Measurements from ENCODE around the gene LSAMP.

LSAMP gene

DNA sequence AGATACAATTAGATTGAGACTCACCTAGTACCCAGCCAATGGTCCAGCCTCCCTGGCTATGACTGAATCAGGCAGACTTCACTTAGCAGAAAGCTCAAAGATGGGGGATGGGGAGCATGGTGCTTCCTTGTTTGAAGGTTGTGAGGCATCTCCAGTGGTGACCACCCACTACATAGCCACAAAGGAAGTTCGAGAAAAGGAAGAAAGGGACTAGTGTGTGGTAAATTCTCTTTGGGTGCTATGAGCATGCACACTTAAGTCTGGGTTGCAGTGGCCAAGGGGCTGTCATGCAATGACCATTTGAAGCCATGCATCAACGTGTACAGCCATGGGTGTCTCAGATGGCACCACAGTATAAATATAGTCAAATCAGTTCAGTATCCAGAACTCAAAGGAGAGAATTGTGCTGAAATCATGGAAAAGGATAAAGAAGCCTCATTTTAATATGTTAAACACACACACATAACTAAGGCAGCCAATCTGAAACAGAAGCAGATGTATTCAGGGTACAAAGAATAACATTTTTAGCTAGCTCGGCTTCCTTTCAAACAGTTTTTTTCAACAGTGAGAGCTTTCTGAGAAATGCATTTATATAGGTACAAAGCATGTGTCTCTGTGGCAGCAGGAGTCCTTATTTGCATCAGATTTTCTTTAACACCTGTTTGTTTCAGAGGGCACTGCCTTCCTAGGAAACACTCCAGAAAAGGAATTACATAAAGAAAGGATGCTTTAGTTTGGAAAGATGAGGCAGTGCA is 546.5 kb downstream of the LSAMP start:
- H3K27ac Mint-ChIP-seq: no peak overlapping the region
- H3K4me3 Mint-ChIP-seq: no peak overlapping the region
- no peaks in the 10 kb centered on the region for H3K36me3 Mint-ChIP-seq (ENCODE audit: insufficient read depth)
- no peak for ATAC-seq (replicated peaks)
- H3K4me1 Mint-ChIP-seq (ENCODE audit: low read depth in 2 of 2): no peaks in the 10 kb centered on the region
- H3K27me3 Mint-ChIP-seq: peaks cover 8 to 23% of the 10 kb centered on the region in 2 donors
- no peak for DNase-seq
- H3K9me3 Mint-ChIP-seq: peaks cover 2 to 6% of the 10 kb centered on the region in 2 donors

DNA sequence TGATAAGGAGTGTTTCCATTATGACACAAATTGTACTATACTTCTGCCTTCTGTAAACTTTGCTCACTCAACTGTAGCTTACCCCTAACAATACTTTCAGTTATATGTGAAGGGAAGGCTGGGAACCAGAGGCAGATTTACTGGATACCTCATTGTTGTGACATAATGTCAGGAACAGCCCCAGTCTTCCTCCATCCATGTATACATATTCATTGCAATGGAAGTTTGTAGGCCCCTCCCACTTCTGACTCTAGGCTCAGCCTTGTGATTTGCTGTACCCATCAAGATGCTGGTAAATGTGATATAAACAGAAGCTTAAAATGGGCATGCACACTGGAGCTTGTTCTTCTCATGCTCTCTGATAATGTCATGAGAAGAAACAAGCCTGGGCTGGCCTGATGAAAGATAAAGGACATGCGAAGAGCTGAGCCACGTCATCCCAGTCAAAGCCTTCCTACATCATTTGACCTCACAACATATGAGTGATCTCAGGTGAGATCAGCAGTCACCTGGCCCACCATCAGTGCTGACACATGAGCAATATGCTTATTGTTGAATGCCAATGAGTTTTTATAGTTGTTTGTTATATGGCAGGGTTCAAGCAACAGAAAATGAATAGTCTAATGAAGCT is 554.2 kb downstream of the LSAMP start:
- H3K36me3 Mint-ChIP-seq (ENCODE audit: insufficient read depth): no peaks in the 10 kb centered on the region
- H3K27me3 Mint-ChIP-seq: peaks cover 5 to 11% of the 10 kb centered on the region in 2 donors
- no peaks in the 10 kb centered on the region for H3K4me1 Mint-ChIP-seq (ENCODE audit: low read depth in 2 of 2)
- H3K27ac Mint-ChIP-seq: no peak overlapping the region
- no peak for DNase-seq
- peaks cover 0 to 2% of the 10 kb centered on the region in 2 donors for H3K9me3 Mint-ChIP-seq
- H3K4me3 Mint-ChIP-seq: no peak overlapping the region
- no peak for ATAC-seq (replicated peaks)

DNA sequence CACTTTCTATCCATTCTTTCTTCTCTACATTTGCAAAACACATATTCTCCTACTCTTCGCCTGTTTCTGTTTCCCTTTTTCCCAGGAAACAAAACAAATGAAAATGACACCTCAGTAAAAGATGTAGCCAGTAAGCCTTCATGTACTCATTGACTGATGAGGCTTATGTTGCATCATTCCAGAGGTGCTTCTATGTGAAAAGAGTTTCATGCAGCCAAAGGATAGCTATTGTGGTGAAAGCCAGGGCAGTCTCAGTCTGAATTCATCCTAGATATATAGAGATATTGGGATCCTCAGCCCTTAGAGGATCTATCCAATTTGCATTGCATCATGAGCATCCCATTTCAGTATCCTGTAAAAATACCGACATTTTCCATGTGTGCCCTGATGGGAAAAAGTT is 554.7 kb downstream of the LSAMP start:
- DNase-seq: no peak
- no peak overlapping the region for H3K27ac Mint-ChIP-seq
- H3K4me3 Mint-ChIP-seq: no peak overlapping the region
- H3K4me1 Mint-ChIP-seq (ENCODE audit: low read depth in 2 of 2): no peaks in the 10 kb centered on the region
- no peaks in the 10 kb centered on the region for H3K36me3 Mint-ChIP-seq (ENCODE audit: insufficient read depth)
- peaks cover 0 to 2% of the 10 kb centered on the region in 2 donors for H3K9me3 Mint-ChIP-seq
- H3K27me3 Mint-ChIP-seq: peaks cover 5 to 11% of the 10 kb centered on the region in 2 donors
- ATAC-seq (replicated peaks): no peak

DNA sequence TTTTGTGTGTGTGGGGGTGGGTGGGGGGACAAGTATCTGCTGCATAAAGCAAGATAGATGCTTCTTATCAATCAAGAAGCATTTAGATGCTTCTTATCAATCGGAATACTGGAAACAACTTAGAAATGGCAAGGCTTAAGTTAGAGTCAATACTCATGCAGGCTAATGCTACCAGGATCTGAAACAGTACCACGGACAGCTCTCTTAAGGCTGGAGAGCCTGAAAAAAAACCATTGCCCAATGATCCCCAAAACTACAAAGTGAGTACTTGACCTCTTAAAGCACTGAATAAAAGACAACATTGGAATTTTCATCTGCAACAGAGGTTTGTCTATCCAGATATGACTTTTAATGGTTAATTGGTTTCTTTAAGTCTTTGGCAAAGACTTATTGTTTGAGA is 559.7 kb downstream of the LSAMP start:
- DNase-seq: no peak
- Mint-ChIP-seq H3K9me3 (peaks cover 0 to 2% of the 10 kb centered on the region in 2 donors), H3K4me1 (ENCODE audit: low read depth in 2 of 2) (no peaks in the 10 kb centered on the region), H3K4me3 (no peak overlapping the region), H3K27me3 (peaks cover 11 to 16% of the 10 kb centered on the region in 2 donors), H3K36me3 (ENCODE audit: insufficient read depth) (no peaks in the 10 kb centered on the region), H3K27ac (no peak overlapping the region)
- ATAC-seq (replicated peaks): no peak

DNA sequence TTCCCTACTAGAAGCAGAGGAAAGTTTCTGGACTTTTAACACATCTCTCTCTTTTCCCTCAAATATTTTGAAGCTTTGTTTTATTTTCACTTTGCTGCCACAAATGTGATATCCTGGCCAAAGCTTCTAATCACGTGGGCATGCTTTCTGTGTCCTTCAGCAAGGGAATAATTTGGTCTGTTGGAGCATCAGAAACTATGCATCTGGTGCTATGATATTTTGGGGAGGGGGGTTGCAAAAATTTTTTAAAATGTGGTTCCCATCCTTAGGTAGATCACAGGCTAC is 567.7 kb downstream of the LSAMP start:
- H3K27ac Mint-ChIP-seq: no peak overlapping the region
- H3K4me1 Mint-ChIP-seq (ENCODE audit: low read depth in 2 of 2): no peaks in the 10 kb centered on the region
- H3K4me3 Mint-ChIP-seq: no peak overlapping the region
- DNase-seq: no peak
- H3K27me3 Mint-ChIP-seq: peaks cover 2 to 3% of the 10 kb centered on the region in 2 donors
- H3K36me3 Mint-ChIP-seq (ENCODE audit: insufficient read depth): no peaks in the 10 kb centered on the region
- no peaks in the 10 kb centered on the region for H3K9me3 Mint-ChIP-seq
- ATAC-seq (replicated peaks): no peak

DNA sequence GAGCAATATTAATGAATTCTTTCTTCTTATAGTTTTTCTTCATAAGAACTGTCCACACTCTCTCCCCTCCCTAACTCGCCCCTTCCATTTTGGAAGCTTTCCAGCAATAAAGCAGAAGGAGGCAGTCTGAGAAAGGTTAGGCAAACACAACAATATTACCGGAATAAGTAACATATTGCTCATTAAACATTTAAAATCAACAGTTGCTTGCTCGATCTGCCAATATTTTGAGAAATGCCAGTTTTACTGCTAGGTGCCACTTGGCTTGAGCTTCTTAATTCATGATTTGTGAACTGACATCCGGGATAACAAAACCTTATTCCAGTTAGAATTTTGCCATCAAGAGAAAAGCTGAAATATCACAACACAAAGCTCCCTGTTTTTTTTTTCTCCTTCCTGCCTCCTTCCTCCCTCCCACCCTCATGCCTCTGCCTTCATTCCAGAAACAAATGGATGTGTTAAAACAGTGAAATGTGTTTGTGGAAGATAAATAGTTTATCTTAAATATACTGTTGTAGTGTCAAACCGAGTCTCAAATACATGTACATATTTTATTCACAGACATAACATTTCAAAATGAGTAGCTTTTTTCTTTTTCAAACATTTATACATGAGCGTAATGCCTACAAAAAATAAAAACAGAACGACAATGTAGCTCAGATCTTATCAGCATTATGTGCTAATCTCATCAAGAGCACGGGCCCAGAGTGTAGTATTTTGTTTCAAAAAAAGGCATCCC is 568.2 kb downstream of the LSAMP start:
- Mint-ChIP-seq H3K4me3 (no peak overlapping the region), H3K27ac (no peak overlapping the region), H3K36me3 (ENCODE audit: insufficient read depth) (no peaks in the 10 kb centered on the region), H3K4me1 (ENCODE audit: low read depth in 2 of 2) (no peaks in the 10 kb centered on the region), H3K27me3 (peaks cover 6 to 8% of the 10 kb centered on the region in 2 donors), H3K9me3 (no peaks in the 10 kb centered on the region)
- ATAC-seq (replicated peaks) (no peak), DNase-seq (no peak)

DNA sequence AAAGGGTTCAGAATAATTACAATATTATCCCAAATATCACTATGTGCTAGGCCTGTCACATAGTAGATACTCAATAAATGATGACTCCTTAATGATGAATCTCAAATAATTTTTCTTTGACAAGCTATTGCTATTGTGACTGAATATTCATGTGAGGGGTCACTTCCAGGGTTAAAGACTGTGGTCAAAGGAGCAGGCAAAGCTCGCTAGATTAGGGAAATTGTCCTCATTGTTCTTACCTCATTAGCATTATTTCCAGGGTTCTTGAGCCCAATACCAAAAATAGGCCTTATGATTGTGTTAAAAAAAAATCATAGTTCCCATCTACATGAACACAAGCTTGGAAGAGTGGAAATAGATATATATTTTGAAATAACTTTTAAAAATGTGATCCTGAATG is 569.8 kb downstream of the LSAMP start:
- no peaks in the 10 kb centered on the region for H3K36me3 Mint-ChIP-seq (ENCODE audit: insufficient read depth)
- H3K27ac Mint-ChIP-seq: no peak overlapping the region
- H3K27me3 Mint-ChIP-seq: peaks cover 10% of the 10 kb centered on the region in 2 donors
- ATAC-seq (replicated peaks) (no peak), DNase-seq (no peak)
- no peaks in the 10 kb centered on the region for H3K4me1 Mint-ChIP-seq (ENCODE audit: low read depth in 2 of 2)
- no peak overlapping the region for H3K4me3 Mint-ChIP-seq
- no peaks in the 10 kb centered on the region for H3K9me3 Mint-ChIP-seq

DNA sequence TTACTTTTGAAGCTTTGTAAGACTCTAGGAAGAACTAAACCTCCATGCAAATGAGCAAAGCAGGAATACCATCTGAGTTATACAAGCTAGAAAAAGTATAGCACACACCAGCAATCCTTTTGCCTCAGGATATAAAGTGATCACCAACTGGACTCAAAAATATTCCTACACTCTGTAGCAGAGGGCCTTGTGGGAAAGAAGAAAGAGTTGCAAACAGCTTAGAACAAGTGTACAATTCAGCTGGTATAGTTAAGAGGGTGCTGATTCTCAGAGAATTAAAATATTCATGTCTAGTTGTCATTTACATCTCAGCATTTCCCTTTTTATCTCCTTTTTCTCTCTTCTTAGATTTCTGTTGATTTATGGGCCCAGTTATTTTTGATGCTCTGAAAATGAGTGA is 573.6 kb downstream of the LSAMP start:
- no peak overlapping the region for H3K27ac Mint-ChIP-seq
- DNase-seq (no peak), ATAC-seq (replicated peaks) (no peak)
- no peaks in the 10 kb centered on the region for H3K36me3 Mint-ChIP-seq (ENCODE audit: insufficient read depth)
- H3K4me3 Mint-ChIP-seq: no peak overlapping the region
- no peaks in the 10 kb centered on the region for H3K9me3 Mint-ChIP-seq
- no peaks in the 10 kb centered on the region for H3K4me1 Mint-ChIP-seq (ENCODE audit: low read depth in 2 of 2)
- H3K27me3 Mint-ChIP-seq: peaks cover 15 to 24% of the 10 kb centered on the region in 2 donors

DNA sequence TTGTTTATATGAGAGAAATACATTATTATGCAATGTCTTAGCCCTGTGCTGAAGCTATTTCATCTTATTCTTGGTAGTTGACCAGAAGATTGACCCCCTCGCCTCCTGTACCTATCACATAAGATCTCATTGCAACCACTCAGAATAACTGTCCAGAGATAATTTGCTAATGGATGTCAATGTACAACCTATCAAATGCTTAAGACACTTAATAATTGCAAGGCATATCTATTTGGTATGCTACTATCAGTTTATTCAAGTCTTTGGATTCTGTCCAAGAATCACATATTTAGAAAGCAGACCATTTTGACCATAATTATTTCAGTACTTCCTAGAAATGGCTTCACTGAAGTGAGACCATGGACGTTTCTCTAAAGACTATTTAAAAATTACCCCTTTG is 580.4 kb downstream of the LSAMP start:
- ATAC-seq (replicated peaks) (no peak), DNase-seq (no peak)
- Mint-ChIP-seq H3K9me3 (no peaks in the 10 kb centered on the region), H3K36me3 (ENCODE audit: insufficient read depth) (no peaks in the 10 kb centered on the region), H3K4me1 (ENCODE audit: low read depth in 2 of 2) (peaks cover 0 to 1% of the 10 kb centered on the region in 2 donors), H3K4me3 (no peak overlapping the region), H3K27ac (no peak overlapping the region), H3K27me3 (peaks cover 43 to 73% of the 10 kb centered on the region in 2 donors)

DNA sequence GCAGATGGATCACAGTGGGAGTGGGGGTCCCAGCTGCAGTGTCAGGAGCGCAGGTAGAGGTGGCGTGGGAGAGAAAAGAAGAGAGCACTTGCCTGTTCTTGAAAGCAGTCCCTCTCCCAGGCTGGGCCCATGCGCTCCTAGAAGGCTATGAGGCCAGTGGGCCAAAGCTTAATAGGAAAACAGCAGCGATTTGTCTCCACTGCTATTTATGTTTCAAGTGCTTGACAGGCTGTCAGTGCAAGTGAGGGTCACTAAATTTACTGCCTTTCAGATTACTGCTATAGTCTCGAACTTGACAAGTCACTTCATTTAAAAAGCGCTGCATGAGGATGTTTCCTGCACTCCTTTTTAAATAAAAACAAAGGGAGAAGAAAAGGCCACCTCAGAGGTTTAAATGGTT is 582.4 kb downstream of the LSAMP start:
- no peak for ATAC-seq (replicated peaks)
- Mint-ChIP-seq H3K27ac (no peak overlapping the region), H3K9me3 (no peaks in the 10 kb centered on the region), H3K27me3 (peaks cover 61 to 82% of the 10 kb centered on the region in 2 donors), H3K4me3 (no peak overlapping the region), H3K36me3 (ENCODE audit: insufficient read depth) (no peaks in the 10 kb centered on the region), H3K4me1 (ENCODE audit: low read depth in 2 of 2) (peaks cover 0 to 1% of the 10 kb centered on the region in 2 donors)
- no peak for DNase-seq

DNA sequence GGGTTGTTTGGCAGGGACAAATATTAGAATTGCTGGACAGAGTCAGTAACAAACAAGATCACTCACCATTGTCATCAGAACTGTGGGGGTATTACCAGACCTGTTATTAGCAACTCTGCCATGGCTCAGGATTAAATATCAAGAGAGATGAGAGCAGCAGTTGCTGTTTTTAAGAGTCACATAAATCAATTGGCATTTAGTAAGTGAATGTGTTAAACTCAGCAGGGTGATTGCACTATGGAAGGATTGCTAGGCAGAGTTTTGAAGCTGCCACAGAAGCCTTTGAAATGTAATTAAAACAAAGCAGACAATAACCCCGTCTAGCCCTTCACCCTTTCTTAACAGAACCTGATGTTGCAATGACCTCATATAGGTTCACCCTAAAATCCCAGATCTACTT is 583.2 kb downstream of the LSAMP start:
- Mint-ChIP-seq H3K27me3 (peaks cover 64 to 84% of the 10 kb centered on the region in 2 donors), H3K9me3 (no peaks in the 10 kb centered on the region), H3K4me3 (no peak overlapping the region), H3K27ac (no peak overlapping the region), H3K4me1 (ENCODE audit: low read depth in 2 of 2) (peaks cover 0 to 1% of the 10 kb centered on the region in 2 donors), H3K36me3 (ENCODE audit: insufficient read depth) (no peaks in the 10 kb centered on the region)
- ATAC-seq (replicated peaks) (no peak), DNase-seq (no peak)

DNA sequence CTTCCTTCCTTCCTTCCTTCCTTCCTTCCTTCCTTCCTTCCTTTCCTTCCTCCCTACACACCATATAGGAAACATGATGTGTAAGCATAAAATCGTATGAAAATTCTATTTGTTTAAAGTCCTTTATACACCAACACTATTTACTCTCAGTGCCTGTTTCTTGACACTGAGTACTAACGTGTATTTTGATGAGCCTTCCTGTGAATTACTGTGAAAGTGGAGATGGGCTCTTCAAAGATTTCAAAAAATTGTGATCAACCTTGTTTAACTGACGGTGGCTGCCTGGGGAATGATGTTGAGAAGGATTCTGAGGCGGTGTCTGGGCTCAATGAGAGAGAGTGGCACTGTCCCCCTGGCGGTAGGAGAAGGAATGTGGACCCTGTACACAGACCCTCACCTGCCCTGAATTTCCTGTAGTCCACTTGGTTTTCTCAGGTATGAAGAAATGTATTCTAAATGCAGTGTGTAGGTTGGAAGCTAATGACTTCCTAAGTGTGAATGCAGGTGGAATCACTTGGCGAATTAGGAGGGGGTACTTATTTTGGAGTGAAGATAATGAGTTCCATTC is 584.0 kb downstream of the LSAMP start:
- H3K36me3 Mint-ChIP-seq (ENCODE audit: insufficient read depth): no peaks in the 10 kb centered on the region

DNA sequence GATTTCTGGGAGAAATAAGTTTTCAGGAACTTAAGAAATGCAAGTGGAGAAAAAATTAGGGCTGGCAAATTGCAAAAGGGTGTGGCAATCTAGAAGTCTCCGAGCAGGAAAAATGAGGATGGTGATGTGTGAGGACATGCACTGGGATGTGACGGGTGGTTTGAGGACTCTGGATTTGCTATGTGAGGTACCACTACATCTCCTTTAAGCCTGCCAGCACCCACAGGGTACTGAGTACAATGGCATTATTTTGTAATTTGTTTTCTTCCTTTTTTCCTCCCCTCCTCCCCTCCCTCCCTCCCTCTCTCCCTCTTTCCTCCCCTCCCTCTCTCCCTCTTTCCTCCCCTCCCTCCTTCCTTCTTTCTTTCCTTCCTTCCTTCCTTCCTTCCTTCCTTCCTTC is 584.5 kb downstream of the LSAMP start:
- no peaks in the 10 kb centered on the region for H3K36me3 Mint-ChIP-seq (ENCODE audit: insufficient read depth)

More for the DNA sequence above, 584.0 kb downstream of the LSAMP start:
- Mint-ChIP-seq H3K27me3 (peaks cover 55 to 77% of the 10 kb centered on the region in 2 donors), H3K4me3 (no peak overlapping the region), H3K4me1 (ENCODE audit: low read depth in 2 of 2) (peaks cover 0 to 1% of the 10 kb centered on the region in 2 donors), H3K27ac (no peak overlapping the region), H3K9me3 (no peaks in the 10 kb centered on the region)
- DNase-seq (no peak), ATAC-seq (replicated peaks) (no peak)

More for the DNA sequence above, 584.5 kb downstream of the LSAMP start:
- peaks cover 54 to 74% of the 10 kb centered on the region in 2 donors for H3K27me3 Mint-ChIP-seq
- DNase-seq (no peak), ATAC-seq (replicated peaks) (no peak)
- H3K27ac Mint-ChIP-seq: no peak overlapping the region
- H3K4me1 Mint-ChIP-seq (ENCODE audit: low read depth in 2 of 2): peaks cover 0 to 1% of the 10 kb centered on the region in 2 donors
- H3K9me3 Mint-ChIP-seq: no peaks in the 10 kb centered on the region
- no peak overlapping the region for H3K4me3 Mint-ChIP-seq

All from effector memory CD8-positive, alpha-beta T cell (primary cell).